Stimulated activated CD4-positive, alpha-beta T cell treated with anti-CD3 and anti-CD28 coated beads, TNF-alpha, amount 100 ng/mL, for 24 hours (primary cell): Measurements from ENCODE around the gene ALKBH6.
A peak's percentile ranks its signal among the peaks of the same experiment; 100 is the strongest.
"Not testable (repeated sequence)": the region's sequence is repeated elsewhere in the genome, so short reads cannot be mapped to it uniquely, and the experiment has no call there.

Experiments used
- DNase-seq, 3 experiments: peaks; one replicate each; pipeline ENCODE4 v3.0.0-alpha.2; 2020; ENCODE audit warnings: low read depth in 3 of 3

ALKBH6 gene

GRCh38 chr19:36014012-36014924 is at the start of gene ALKBH6:
Gene ALKBH6 (minus strand): TSS chr19:36014213. CDS start chr19:36013397, 816 bp downstream.
- DNase-seq, result peak; percentile 99 to 100 (median 100)

- no peak for DNase-seq
Measured at GRCh38 chr19:36061367-36061766, 47.4 kb upstream of the ALKBH6 start.

GRCh38 chr19:36060430-36060829 is 46.4 kb upstream of the ALKBH6 start:
- DNase-seq, result peak in 1 of 3 experiments; percentile 14

- no peak for DNase-seq
Measured at GRCh38 chr19:36059180-36059910, 45.3 kb upstream of the ALKBH6 start.

GRCh38 chr19:36058481-36059179 is 44.6 kb upstream of the ALKBH6 start:
- no peak for DNase-seq

GRCh38 chr19:36054733-36055686 is 41.0 kb upstream of the ALKBH6 start, which contains the start of gene WDR62:
Gene WDR62 (plus strand): TSS chr19:36054897. CDS start chr19:36054972, 75 bp downstream.
- DNase-seq, result peak; percentile 86 to 96 (median 88)

- DNase-seq, result peak; percentile 99 to 100 (median 100)
Measured at GRCh38 chr19:36054119-36054732, 40.2 kb upstream of the ALKBH6 start, which contains the start of gene THAP8. Gene THAP8 (minus strand): TSS chr19:36054285. CDS start chr19:36054217, 68 bp downstream.

GRCh38 chr19:36051637-36052036 is 37.6 kb upstream of the ALKBH6 start:
- no peak for DNase-seq

GRCh38 chr19:36051236-36051635 is 37.2 kb upstream of the ALKBH6 start:
- DNase-seq, result no peak

- no peak for DNase-seq
Measured at GRCh38 chr19:36049080-36049698, 35.2 kb upstream of the ALKBH6 start.

GRCh38 chr19:36047835-36048234 is 33.8 kb upstream of the ALKBH6 start:
- DNase-seq, result no peak

- DNase-seq, result no peak
Measured at GRCh38 chr19:36046443-36047050, 32.5 kb upstream of the ALKBH6 start.

GRCh38 chr19:36043952-36044351 is 29.9 kb upstream of the ALKBH6 start:
- DNase-seq, result no peak

- no peak for DNase-seq
Measured at GRCh38 chr19:36041831-36042230, 27.8 kb upstream of the ALKBH6 start.

GRCh38 chr19:36041092-36041491 is 27.1 kb upstream of the ALKBH6 start:
- not testable (repeated sequence) for DNase-seq

GRCh38 chr19:36040495-36040894 is 26.5 kb upstream of the ALKBH6 start:
- no peak for DNase-seq

GRCh38 chr19:36032251-36033104 is 18.5 kb upstream of the ALKBH6 start, which contains the start of gene CLIP3:
Gene CLIP3 (minus strand): TSS chr19:36032873. CDS start chr19:36032357, 516 bp downstream.
- peak in 1 of 3 experiments; percentile 42 for DNase-seq

- DNase-seq, result no peak
Measured at GRCh38 chr19:36031308-36031707, 17.3 kb upstream of the ALKBH6 start.
